AG09309 (cell line): ENCODE data around the gene SPCS2.
"Not testable (repeated sequence)": the region's sequence is repeated elsewhere in the genome, so short reads cannot be mapped to it uniquely, and the experiment has no call there.

Experiments
- DNase-seq: peaks from one replicate; pipeline ENCODE4 v3.0.0-alpha.2; 2010; ENCODE audit warnings: low read depth
- H3K4me3 ChIP-seq: 2 replicates; pipeline ENCODE4 v1.5.1; 2011; ENCODE audit warnings: mild to moderate bottlenecking, low read depth, low read length, moderate library complexity; ENCODE audit not compliant: control insufficient read depth
- TF ChIP-seq, protein P1 (sequence below): IDR thresholded peaks from 2 replicates; pipeline ENCODE4 v1.5.1; 2011; ENCODE audit warnings: mild to moderate bottlenecking, low read depth, low read length, inconsistent platforms; ENCODE audit not compliant: insufficient read depth, control insufficient read depth; ENCODE audit errors: missing control alignments

SPCS2 gene

DNA sequence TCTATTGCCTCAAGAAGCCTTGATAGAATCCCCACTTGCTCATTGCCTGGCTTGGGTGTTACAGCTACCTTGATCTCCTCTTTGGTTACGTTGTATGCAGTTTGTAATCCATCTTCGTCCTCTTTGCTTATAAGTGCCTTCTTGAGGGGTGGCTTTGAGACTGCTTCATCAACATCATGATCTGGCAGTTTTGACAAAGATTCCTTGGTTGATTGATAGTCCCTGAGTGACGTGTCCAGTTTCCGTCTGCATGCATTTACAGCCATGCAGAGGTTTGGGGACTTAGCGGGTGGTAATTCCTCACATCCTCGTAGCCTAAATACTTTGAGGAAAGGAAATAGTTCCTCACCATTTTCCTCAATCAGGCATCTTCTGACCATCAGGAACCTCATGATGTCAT is 62.8 kb downstream of the SPCS2 start:
- DNase-seq: no peak
- TF ChIP-seq, protein P1, sequence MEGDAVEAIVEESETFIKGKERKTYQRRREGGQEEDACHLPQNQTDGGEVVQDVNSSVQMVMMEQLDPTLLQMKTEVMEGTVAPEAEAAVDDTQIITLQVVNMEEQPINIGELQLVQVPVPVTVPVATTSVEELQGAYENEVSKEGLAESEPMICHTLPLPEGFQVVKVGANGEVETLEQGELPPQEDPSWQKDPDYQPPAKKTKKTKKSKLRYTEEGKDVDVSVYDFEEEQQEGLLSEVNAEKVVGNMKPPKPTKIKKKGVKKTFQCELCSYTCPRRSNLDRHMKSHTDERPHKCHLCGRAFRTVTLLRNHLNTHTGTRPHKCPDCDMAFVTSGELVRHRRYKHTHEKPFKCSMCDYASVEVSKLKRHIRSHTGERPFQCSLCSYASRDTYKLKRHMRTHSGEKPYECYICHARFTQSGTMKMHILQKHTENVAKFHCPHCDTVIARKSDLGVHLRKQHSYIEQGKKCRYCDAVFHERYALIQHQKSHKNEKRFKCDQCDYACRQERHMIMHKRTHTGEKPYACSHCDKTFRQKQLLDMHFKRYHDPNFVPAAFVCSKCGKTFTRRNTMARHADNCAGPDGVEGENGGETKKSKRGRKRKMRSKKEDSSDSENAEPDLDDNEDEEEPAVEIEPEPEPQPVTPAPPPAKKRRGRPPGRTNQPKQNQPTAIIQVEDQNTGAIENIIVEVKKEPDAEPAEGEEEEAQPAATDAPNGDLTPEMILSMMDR: no peak
- no peak overlapping the region for H3K4me3 ChIP-seq

DNA sequence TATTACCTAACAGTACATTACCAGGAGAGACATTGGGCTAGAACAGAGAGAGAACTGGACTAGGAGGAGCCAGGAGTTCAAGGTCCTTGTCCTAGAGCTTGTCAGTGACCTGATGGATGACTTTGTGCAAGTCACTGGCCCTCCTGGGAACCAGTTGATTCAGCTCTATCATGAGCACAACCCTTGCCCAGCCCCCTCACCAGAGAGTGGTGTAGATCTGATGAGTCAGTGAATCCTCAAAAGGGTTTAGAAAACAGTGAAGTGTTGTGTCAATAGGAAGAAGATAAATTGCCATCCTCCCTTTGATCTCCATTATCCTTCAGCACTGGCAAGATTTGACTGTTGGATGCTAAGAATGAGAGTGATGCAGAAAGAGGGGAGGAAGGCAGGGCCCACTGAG is 64.0 kb downstream of the SPCS2 start:
- H3K4me3 ChIP-seq: no peak overlapping the region
- TF ChIP-seq, protein P1: no peak
- no peak for DNase-seq

DNA sequence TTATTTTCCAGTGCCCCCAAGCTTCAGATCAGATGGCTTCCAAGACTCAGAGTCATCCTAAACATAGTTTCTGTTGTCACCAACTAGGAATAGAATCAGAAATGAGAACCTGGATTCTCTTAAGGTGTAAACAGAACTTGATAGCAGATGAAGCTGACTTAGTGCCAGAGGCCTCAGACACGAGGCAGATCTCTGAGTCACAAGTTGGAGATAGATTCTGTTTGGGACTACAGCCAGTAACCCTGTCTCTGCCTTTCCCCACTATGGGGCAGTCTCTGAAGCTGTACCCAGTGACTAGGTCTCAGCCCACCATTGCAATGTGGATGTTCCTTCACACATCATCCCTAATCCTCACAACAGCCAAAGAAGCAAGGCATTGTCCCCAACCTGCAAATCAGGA is 65.1 kb downstream of the SPCS2 start:
- H3K4me3 ChIP-seq: no peak overlapping the region
- DNase-seq: peak; percentile 37
- TF ChIP-seq, protein P1: peak; percentile 21

DNA sequence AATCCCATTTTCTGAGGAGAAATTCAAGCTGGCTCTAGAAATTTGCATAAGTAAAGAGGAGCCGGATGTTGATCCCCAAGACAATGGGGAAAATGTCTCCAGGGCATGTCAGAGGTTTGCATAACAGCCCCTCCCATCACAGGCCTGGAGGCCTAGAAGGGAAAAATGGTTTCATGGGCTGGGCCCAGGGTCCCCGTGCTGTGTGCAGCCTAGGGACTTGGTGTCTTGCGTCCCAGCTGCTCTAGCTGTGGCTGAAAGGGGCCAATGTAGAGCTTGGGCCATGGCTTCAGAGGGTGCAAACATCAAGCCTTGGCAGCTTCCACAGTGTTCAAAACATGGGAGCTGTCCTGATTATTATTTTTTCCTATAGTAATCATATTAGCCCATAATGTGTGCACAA is 70.1 kb downstream of the SPCS2 start:
- not testable (repeated sequence) for H3K4me3 ChIP-seq, DNase-seq

DNA sequence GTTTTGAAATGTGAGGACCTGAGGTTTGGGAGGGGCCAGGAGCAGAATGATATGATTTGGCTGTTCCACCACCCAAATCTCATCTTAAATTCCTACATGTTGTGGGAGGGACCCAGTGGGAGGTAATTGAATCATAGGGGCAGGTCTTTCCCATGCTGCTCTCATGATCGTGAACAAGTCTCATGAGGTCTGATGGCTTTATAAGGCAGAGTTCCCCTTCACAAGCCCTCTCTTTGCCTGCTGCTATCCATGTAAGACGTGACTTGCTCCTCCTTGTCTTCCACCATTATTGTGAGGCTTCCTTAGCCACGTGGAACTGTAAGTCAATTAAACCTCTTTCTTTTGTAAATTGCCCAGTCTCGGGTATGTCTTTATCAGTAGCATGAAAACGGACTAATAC is 71.3 kb downstream of the SPCS2 start:
- not testable (repeated sequence) for H3K4me3 ChIP-seq, DNase-seq

DNA sequence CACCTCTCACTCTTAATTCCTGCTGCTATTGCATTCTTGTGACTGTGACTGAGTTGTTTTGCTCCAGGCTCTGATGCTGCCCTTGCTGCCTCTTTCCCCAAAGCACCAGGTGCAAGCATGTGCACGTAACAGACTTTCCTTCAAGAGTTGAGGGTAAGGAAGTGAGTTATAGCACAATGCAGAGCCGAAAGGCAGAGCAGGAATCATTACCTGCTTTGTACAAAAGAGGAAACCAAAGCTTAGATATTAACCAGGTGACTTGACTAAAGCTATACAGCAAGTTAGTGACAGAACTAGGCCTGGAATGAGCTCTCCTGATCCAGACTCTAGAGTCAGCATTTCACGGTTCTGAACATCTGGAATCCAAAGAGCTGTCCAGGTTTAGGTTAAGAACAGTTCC is 73.2 kb downstream of the SPCS2 start:
- TF ChIP-seq, protein P1: no peak
- DNase-seq: no peak

DNA sequence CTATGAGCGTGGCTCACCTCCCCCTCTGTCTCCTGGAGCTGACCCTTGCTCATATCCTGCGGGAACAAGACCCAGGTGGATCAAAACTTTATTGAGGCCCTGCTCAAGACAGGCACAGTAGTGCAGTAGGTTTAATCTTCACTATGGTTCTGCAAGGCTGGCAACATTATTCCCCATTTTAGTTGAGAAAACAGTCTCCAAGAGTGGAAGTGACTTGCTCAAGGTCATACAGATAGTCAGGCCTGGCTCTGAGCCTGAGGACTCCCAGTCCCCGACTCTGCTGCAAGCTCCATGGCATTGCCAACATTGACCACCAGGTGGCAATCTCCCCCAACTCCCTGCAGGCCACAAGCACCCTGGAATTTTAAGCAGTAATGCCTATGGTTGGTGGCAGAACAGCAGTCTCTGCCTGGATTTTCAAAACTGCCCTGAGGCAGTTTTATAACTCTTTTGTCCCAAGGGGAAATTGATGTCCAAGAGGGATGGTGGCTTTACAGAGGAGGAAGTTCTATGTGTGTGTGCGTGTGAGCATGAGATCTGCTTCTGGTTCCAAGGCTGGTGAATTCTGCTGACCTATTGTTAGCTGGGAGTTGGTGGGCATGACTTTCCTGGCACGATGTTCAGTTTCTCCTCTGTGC is 73.8 kb downstream of the SPCS2 start:
- no peak overlapping the region for H3K4me3 ChIP-seq

More for the DNA sequence above, 73.2 kb downstream of the SPCS2 start:
- H3K4me3 ChIP-seq: no peak overlapping the region

More for the DNA sequence above, 73.8 kb downstream of the SPCS2 start:
- TF ChIP-seq, protein P1: peak; percentile 99
- DNase-seq: peak; percentile 47
